ENCODE results near the gene COL12A1.

Gene COL12A1

GRCh38 chr6:75176076-75176582 is 29.7 kb downstream of the COL12A1 start:
- no peak for DNase-seq

- no peak for DNase-seq
Measured at GRCh38 chr6:75171986-75172385, 33.9 kb downstream of the COL12A1 start.

- peak; percentile 6 for DNase-seq
Measured at GRCh38 chr6:75171567-75171966, 34.3 kb downstream of the COL12A1 start.

GRCh38 chr6:75170691-75171560 is 34.9 kb downstream of the COL12A1 start:
- no peak for DNase-seq

- DNase-seq, result no peak
Measured at GRCh38 chr6:75169689-75170586, 35.9 kb downstream of the COL12A1 start.

- DNase-seq, result no peak
Measured at GRCh38 chr6:75167851-75168250, 38.0 kb downstream of the COL12A1 start.

GRCh38 chr6:75167325-75167724 is 38.5 kb downstream of the COL12A1 start:
- DNase-seq, result no peak

GRCh38 chr6:75166773-75167172 is 39.1 kb downstream of the COL12A1 start:
- DNase-seq, result no peak

- DNase-seq, result no peak
Measured at GRCh38 chr6:75166236-75166635, 39.6 kb downstream of the COL12A1 start.

- DNase-seq, result no peak
Measured at GRCh38 chr6:75158176-75158575, 47.7 kb downstream of the COL12A1 start.

- DNase-seq, result no peak
Measured at GRCh38 chr6:75157336-75157735, 48.5 kb downstream of the COL12A1 start.

- no peak for DNase-seq
Measured at GRCh38 chr6:75156186-75156878, 49.5 kb downstream of the COL12A1 start.

GRCh38 chr6:75155631-75156030 is 50.2 kb downstream of the COL12A1 start:
- DNase-seq, result no peak

- no peak for DNase-seq
Measured at GRCh38 chr6:75154973-75155372, 50.9 kb downstream of the COL12A1 start.

- DNase-seq, result no peak
Measured at GRCh38 chr6:75150685-75151412, 55.0 kb downstream of the COL12A1 start.

- DNase-seq, result no peak
Measured at GRCh38 chr6:75149696-75150095, 56.2 kb downstream of the COL12A1 start.

GRCh38 chr6:75149240-75149639 is 56.6 kb downstream of the COL12A1 start:
- DNase-seq, result no peak

GRCh38 chr6:75147512-75147911 is 58.3 kb downstream of the COL12A1 start:
- no peak for DNase-seq

- no peak for DNase-seq
Measured at GRCh38 chr6:75145976-75146375, 59.9 kb downstream of the COL12A1 start.

GRCh38 chr6:75145211-75145610 is 60.6 kb downstream of the COL12A1 start:
- no peak for DNase-seq

- no peak for DNase-seq
Measured at GRCh38 chr6:75144386-75144785, 61.5 kb downstream of the COL12A1 start.

- peak; percentile 68 for DNase-seq
Measured at GRCh38 chr6:75143191-75143590, 62.7 kb downstream of the COL12A1 start.

Data from amniotic stem cell (primary cell).